ENCODE measurements around the gene OR12D3. TPM values are rescaled to one million over a fixed set of nuclear protein-coding genes. Genes with fewer than 3 reads are reported as not detected.
"Not testable (repeated sequence)": the region's sequence is repeated elsewhere in the genome, so short reads cannot be mapped to it uniquely, and the experiment has no call there.

The OR12D3 gene
- total RNA-seq, 1 donor = not detected

GRCh38 chr6:29354980-29355379 is 20.1 kb downstream of the OR12D3 start:
- H3K4me2 ChIP-seq (ENCODE audit: insufficient read depth, low read length) = no peak overlapping the region
- H3K4me1 ChIP-seq (ENCODE audit: insufficient read depth, low read length) = no peaks in the 10 kb centered on the region
- no peaks in the 10 kb centered on the region for H4K20me1 ChIP-seq (ENCODE audit: insufficient read depth, low read length)
- no peak for TF ChIP-seq CTCF (IDR thresholded peaks at IDR 0.05; ENCODE audit: extremely low read depth, low read depth, low read length)
- no peak overlapping the region for H2AFZ ChIP-seq (ENCODE audit: low read length)
- no peak overlapping the region for H3K4me3 ChIP-seq (ENCODE audit: insufficient read depth, low read length)
- no peaks in the 10 kb centered on the region for H3K27me3 ChIP-seq (ENCODE audit: insufficient read depth, low read length)
- no peaks in the 10 kb centered on the region for H3K36me3 ChIP-seq (ENCODE audit: insufficient read depth, low read length)
- H3K79me2 ChIP-seq (ENCODE audit: insufficient read depth, low read length) = no peaks in the 10 kb centered on the region
- H3K27ac ChIP-seq (ENCODE audit: low read depth, low read length) = no peak overlapping the region
- H3K9me3 ChIP-seq (ENCODE audit: low read depth, low read length) = no peaks in the 10 kb centered on the region
- no peak for DNase-seq (ENCODE audit: insufficient read length, low spot score, missing footprints)

GRCh38 chr6:29349348-29349747 is 25.7 kb downstream of the OR12D3 start:
- H4K20me1 ChIP-seq (ENCODE audit: insufficient read depth, low read length); H3K4me3 ChIP-seq (ENCODE audit: insufficient read depth, low read length); H3K27me3 ChIP-seq (ENCODE audit: insufficient read depth, low read length); H2AFZ ChIP-seq (ENCODE audit: low read length); H3K36me3 ChIP-seq (ENCODE audit: insufficient read depth, low read length); H3K79me2 ChIP-seq (ENCODE audit: insufficient read depth, low read length); H3K4me1 ChIP-seq (ENCODE audit: insufficient read depth, low read length); DNase-seq (ENCODE audit: insufficient read length, low spot score, missing footprints); H3K27ac ChIP-seq (ENCODE audit: low read depth, low read length); H3K4me2 ChIP-seq (ENCODE audit: insufficient read depth, low read length); H3K9me3 ChIP-seq (ENCODE audit: low read depth, low read length): not testable (repeated sequence)

GRCh38 chr6:29345380-29345779 is 29.7 kb downstream of the OR12D3 start:
- H3K4me2 ChIP-seq (ENCODE audit: insufficient read depth, low read length) = no peak overlapping the region
- no peaks in the 10 kb centered on the region for H4K20me1 ChIP-seq (ENCODE audit: insufficient read depth, low read length)
- DNase-seq (ENCODE audit: insufficient read length, low spot score, missing footprints) = no peak
- no peaks in the 10 kb centered on the region for H3K36me3 ChIP-seq (ENCODE audit: insufficient read depth, low read length)
- H3K9me3 ChIP-seq (ENCODE audit: low read depth, low read length) = no peaks in the 10 kb centered on the region
- no peaks in the 10 kb centered on the region for H3K4me1 ChIP-seq (ENCODE audit: insufficient read depth, low read length)
- H3K79me2 ChIP-seq (ENCODE audit: insufficient read depth, low read length) = no peaks in the 10 kb centered on the region
- H2AFZ ChIP-seq (ENCODE audit: low read length) = no peak overlapping the region
- H3K27ac ChIP-seq (ENCODE audit: low read depth, low read length) = no peak overlapping the region
- H3K4me3 ChIP-seq (ENCODE audit: insufficient read depth, low read length) = no peak overlapping the region
- no peak for TF ChIP-seq CTCF (IDR thresholded peaks at IDR 0.05; ENCODE audit: extremely low read depth, low read depth, low read length)
- H3K27me3 ChIP-seq (ENCODE audit: insufficient read depth, low read length) = no peaks in the 10 kb centered on the region

GRCh38 chr6:29336269-29336668 is 38.8 kb downstream of the OR12D3 start:
- no peaks in the 10 kb centered on the region for H3K4me1 ChIP-seq (ENCODE audit: insufficient read depth, low read length)
- H3K4me3 ChIP-seq (ENCODE audit: insufficient read depth, low read length) = no peak overlapping the region
- no peak for TF ChIP-seq CTCF (IDR thresholded peaks at IDR 0.05; ENCODE audit: extremely low read depth, low read depth, low read length)
- no peak overlapping the region for H3K4me2 ChIP-seq (ENCODE audit: insufficient read depth, low read length)
- H3K27ac ChIP-seq (ENCODE audit: low read depth, low read length) = no peak overlapping the region
- H2AFZ ChIP-seq (ENCODE audit: low read length) = no peak overlapping the region
- no peaks in the 10 kb centered on the region for H3K27me3 ChIP-seq (ENCODE audit: insufficient read depth, low read length)
- no peaks in the 10 kb centered on the region for H3K79me2 ChIP-seq (ENCODE audit: insufficient read depth, low read length)
- H3K9me3 ChIP-seq (ENCODE audit: low read depth, low read length) = peaks cover 2% of the 10 kb centered on the region
- DNase-seq (ENCODE audit: insufficient read length, low spot score, missing footprints) = no peak
- H3K36me3 ChIP-seq (ENCODE audit: insufficient read depth, low read length) = no peaks in the 10 kb centered on the region
- H4K20me1 ChIP-seq (ENCODE audit: insufficient read depth, low read length) = no peaks in the 10 kb centered on the region
